A673 (cell line): ENCODE measurements around the gene MEGF11. TPM values are rescaled to one million over a fixed set of nuclear protein-coding genes. Genes with fewer than 3 reads are reported as not detected.

Experiments
- BruUV-seq: library from RNA; stranded (reverse); fragments of 400-500 nt; replicated peaks from 2 replicates; lab custom pipeline; 2021; lab: Mats Ljungman, UMichigan
- CTCF ChIA-PET: fragments of 300-600 bp; sonication (Branson Sonifier 250); formaldehyde crosslinking; loops from one replicate; lab custom pipeline; 2022; ENCODE audit warnings: antibody characterized with exemption; lab: Charles Lee
- POLR2A ChIA-PET: fragments of 300-600 bp; sonication (Branson Sonifier 250); formaldehyde crosslinking; loops from one replicate; lab custom pipeline; 2022; ENCODE audit warnings: antibody characterized with exemption; ENCODE audit not compliant: low non-redundant PET; lab: Charles Lee
- DNase-seq: peaks from one replicate; pipeline ENCODE4 v3.0.0-alpha.2; 2015; ENCODE audit warnings: low spot score
- H3K27ac ChIP-seq: fragments of 200-600 bp; sonication (generic); 2 replicates; pipeline ENCODE4 v1.5.1; 2016; ENCODE audit warnings: mixed run types, low read depth, mild to moderate bottlenecking, mixed read lengths, antibody characterized with exemption, low read length; ENCODE audit not compliant: poor library complexity, severe bottlenecking
- H3K27me3 ChIP-seq: fragments of 200-600 bp; sonication (generic); replicated peaks from 2 replicates; pipeline ENCODE4 v1.6.1; 2017; ENCODE audit warnings: mixed run types, low read depth, mild to moderate bottlenecking, mixed read lengths, antibody characterized with exemption, low read length; ENCODE audit not compliant: insufficient read depth, poor library complexity
- H3K36me3 ChIP-seq: fragments of 200-600 bp; sonication (generic); 2 replicates; pipeline ENCODE4 v1.6.1; 2016; ENCODE audit warnings: mixed run types, mild to moderate bottlenecking, mixed read lengths, antibody characterized with exemption, low read length; ENCODE audit not compliant: insufficient read depth, poor library complexity, severe bottlenecking
- H3K4me1 ChIP-seq: fragments of 200-600 bp; sonication (generic); 2 replicates; pipeline ENCODE4 v1.6.1; 2017; ENCODE audit warnings: mixed run types, mild to moderate bottlenecking, mixed read lengths, antibody characterized with exemption, low read length; ENCODE audit not compliant: insufficient read depth, poor library complexity, severe bottlenecking
- H3K4me3 ChIP-seq: fragments of 200-600 bp; sonication (generic); 2 replicates; pipeline ENCODE4 v1.5.1; 2016; ENCODE audit warnings: low read depth, mixed run types, mild to moderate bottlenecking, mixed read lengths, low read length; ENCODE audit not compliant: poor library complexity, severe bottlenecking
- H3K9me3 ChIP-seq: fragments of 200-600 bp; sonication (generic); 2 replicates; pipeline ENCODE4 v1.6.1; 2016; ENCODE audit warnings: mixed run types, low read depth, mild to moderate bottlenecking, mixed read lengths, antibody characterized with exemption, low read length; ENCODE audit not compliant: poor library complexity, severe bottlenecking
- CTCF ChIP-seq: fragments of 300-800, 200-600 bp; sonication (generic); conservative IDR thresholded peaks from 2 replicates; pipeline ENCODE4 v1.5.1; 2017; ENCODE audit warnings: low read depth, mild to moderate bottlenecking, antibody characterized with exemption, low read length, moderate library complexity, mixed read lengths
- EZH2 ChIP-seq: fragments of 200-600 bp; sonication (generic); IDR thresholded peaks from 2 replicates; pipeline ENCODE4 v1.6.1; 2017; ENCODE audit warnings: borderline replicate concordance, low read depth, mild to moderate bottlenecking, mixed read lengths, antibody characterized with exemption, low read length; ENCODE audit not compliant: poor library complexity, severe bottlenecking
- intact Hi-C: fragments of 100-400 bp; cut with micrococcal nuclease; formaldehyde crosslinking; loops from one replicate; pipeline ENCODE4 v1.10.0; 2022; ENCODE audit not compliant: unreplicated experiment
- total RNA-seq: library from RNA; stranded (reverse); gene quantifications from 2 replicates; pipeline ENCODE4 v1.2.3, GENCODE V29; 2021

Gene MEGF11
- total RNA-seq, 1 experiment from 2014 or later, result 0.43 TPM

DNA sequence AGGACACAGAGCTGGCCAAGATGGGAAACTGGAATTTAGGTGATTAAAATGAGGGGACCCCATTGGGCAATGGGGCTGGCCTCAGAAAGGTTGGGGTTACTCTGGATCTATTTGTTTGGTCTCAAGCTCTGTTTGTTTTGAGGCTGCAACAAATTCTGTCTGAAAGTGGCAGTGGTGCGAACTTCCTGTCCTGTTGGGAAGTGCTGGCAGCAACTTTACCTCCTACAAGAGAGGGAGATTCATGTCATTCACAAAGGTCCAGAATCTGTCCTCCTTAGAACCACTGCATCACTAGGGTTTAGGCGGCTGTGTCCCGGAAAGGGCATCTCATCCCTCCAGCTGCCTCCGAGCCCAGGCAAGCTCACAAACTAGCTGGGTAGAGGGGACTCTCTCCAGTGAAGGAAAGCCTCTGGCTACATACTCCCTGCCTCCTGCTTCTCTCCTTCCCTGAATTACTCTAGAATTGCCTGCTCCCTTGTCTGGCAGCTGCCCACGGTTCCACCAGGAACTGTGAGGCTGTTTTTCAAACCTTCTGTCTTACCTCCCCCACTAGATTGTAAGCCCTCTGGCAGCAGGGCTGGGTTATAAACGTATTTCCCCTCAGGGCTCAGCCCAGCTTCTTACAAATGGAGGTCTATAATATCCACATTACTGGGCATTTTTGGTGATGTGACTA is 23.6 kb downstream of the MEGF11 start:
- H3K27ac ChIP-seq, result no peak overlapping the region
- POLR2A ChIA-PET, result no interaction called here

DNA sequence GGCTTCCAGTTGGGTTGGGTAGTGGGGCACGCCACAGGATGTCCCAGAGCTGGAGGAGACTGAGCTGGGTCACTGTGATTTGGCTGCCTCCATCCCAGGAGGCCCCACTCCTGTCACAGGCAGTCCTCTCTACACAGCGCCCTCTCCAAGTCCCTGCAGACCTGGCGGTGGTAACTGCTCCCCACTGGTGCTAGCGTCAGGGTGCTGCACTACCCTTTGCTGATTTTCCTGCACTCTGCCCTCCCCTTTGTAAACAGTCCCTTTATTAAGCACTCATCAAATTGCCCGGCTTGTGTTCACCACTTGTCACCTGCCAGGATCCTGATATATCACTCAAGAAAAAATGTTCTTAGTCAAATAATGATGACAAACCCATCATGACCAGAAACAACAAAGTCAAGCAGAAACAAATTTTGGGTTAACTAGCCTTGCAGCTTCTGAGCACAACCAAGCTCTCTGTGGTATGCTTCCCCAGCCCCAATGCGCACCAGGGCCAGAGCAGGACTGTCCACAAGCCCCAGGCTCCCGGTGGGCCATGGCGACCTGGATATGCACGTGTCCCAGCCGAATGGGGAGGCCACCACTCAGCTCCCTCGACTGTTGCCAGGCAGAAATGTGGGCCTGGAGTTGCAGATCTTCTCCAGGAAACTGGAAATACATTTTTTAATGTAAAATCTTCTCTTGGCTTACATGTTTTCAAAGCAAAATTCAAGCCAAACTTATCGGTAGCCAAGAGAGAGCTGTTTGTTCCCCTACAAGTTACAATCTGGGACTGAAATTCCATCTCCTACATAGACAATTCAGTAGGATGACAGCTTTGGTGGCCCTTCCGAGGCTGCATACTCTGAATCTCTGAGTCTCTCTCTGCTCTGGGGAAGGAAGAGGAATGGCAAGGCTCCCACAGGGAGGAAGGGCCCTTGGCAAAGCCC is 24.5 kb downstream of the MEGF11 start:
- H3K27ac ChIP-seq, result no peak overlapping the region
- ChIA-PET POLR2A (no interaction called here), CTCF (no interaction called here)
- no peak for DNase-seq
- intact Hi-C loops, result no loop called here
- no peak overlapping the region for H3K4me3 ChIP-seq
- no peaks in the 10 kb centered on the region for H3K9me3 ChIP-seq
- no peak for TF ChIP-seq CTCF
- H3K27me3 ChIP-seq, result peaks cover 13% of the 10 kb centered on the region
- no TSS peak for BruUV-seq
- H3K36me3 ChIP-seq, result no peaks in the 10 kb centered on the region
- no peaks in the 10 kb centered on the region for H3K4me1 ChIP-seq

More for the DNA sequence above, 23.6 kb downstream of the MEGF11 start:
- BruUV-seq, result no TSS peak
- Histone ChIP-seq H3K4me3 (no peak overlapping the region), H3K27me3 (peaks cover 15% of the 10 kb centered on the region), H3K9me3 (no peaks in the 10 kb centered on the region), H3K4me1 (no peaks in the 10 kb centered on the region), H3K36me3 (no peaks in the 10 kb centered on the region)
- intact Hi-C loops, result no loop called here
- TF ChIP-seq CTCF (no peak), EZH2 (no peak)
- CTCF ChIA-PET, result no interaction called here
- no peak for DNase-seq

- Histone ChIP-seq H3K4me3 (no peak overlapping the region), H3K9me3 (no peaks in the 10 kb centered on the region), H3K27ac (no peak overlapping the region), H3K36me3 (no peaks in the 10 kb centered on the region), H3K27me3 (peaks cover 28% of the 10 kb centered on the region), H3K4me1 (no peaks in the 10 kb centered on the region)
- TF ChIP-seq EZH2 (no peak), CTCF (no peak)
- intact Hi-C loops, result no loop called here
- BruUV-seq, result no TSS peak
- no peak for DNase-seq
- POLR2A ChIA-PET, result no interaction called here
- CTCF ChIA-PET, result no interaction called here
These were observed 26.8 kb downstream of the MEGF11 start for GRCh38 chr15:66226736-66227135.
